H9 (cell line): ENCODE measurements around the gene GPC1. TPM values are rescaled to one million over a fixed set of nuclear protein-coding genes. Genes with fewer than 3 reads are reported as not detected.
A peak's percentile ranks its signal among the peaks of the same experiment; 100 is the strongest.

Source experiments
- DNase-seq: peaks from one replicate; pipeline ENCODE4 v3.0.0-alpha.2; 2017
- H2AFZ ChIP-seq: one replicate; pipeline ENCODE4 v1.6.1; 2013; ENCODE audit warnings: mild to moderate bottlenecking, low read length, control low read depth, moderate library complexity
- H2AK5ac ChIP-seq: 2 replicates; pipeline ENCODE4 v1.6.1; 2013; ENCODE audit warnings: low read length, control low read depth, mixed read lengths; ENCODE audit not compliant: insufficient read length
- H2BK120ac ChIP-seq: one replicate; pipeline ENCODE4 v1.6.1; 2013; ENCODE audit warnings: low read depth, mild to moderate bottlenecking, low read length, control low read depth, inconsistent platforms; ENCODE audit not compliant: poor library complexity, severe bottlenecking
- H2BK12ac ChIP-seq: 2 replicates; pipeline ENCODE4 v1.6.1; 2013; ENCODE audit warnings: low read length, control low read depth, mixed read lengths, low read depth; ENCODE audit not compliant: insufficient read length
- H2BK15ac ChIP-seq: 2 replicates; pipeline ENCODE4 v1.6.1; 2013; ENCODE audit warnings: low read depth, low read length, control low read depth
- H2BK20ac ChIP-seq: one replicate; pipeline ENCODE4 v1.6.1; 2013; ENCODE audit warnings: low read depth, mild to moderate bottlenecking, low read length, control low read depth, inconsistent platforms; ENCODE audit not compliant: poor library complexity, severe bottlenecking
- H2BK5ac ChIP-seq: 2 replicates; pipeline ENCODE4 v1.6.1; 2013; ENCODE audit warnings: low read length, control low read depth, mixed read lengths; ENCODE audit not compliant: insufficient read length
- H3K14ac ChIP-seq: 2 replicates; pipeline ENCODE4 v1.6.1; 2013; ENCODE audit warnings: low read length, control low read depth; ENCODE audit not compliant: insufficient read depth
- H3K18ac ChIP-seq: 2 replicates; pipeline ENCODE4 v1.6.1; 2013; ENCODE audit warnings: low read depth, mild to moderate bottlenecking, mixed read lengths, low read length, control low read depth; ENCODE audit not compliant: insufficient read length
- H3K23ac ChIP-seq: 2 replicates; pipeline ENCODE4 v1.6.1; 2013; ENCODE audit warnings: low read length, control low read depth, mixed read lengths, low read depth; ENCODE audit not compliant: insufficient read length
- H3K23me2 ChIP-seq: 2 replicates; pipeline ENCODE4 v1.6.1; 2013; ENCODE audit warnings: low read depth, mild to moderate bottlenecking, mixed read lengths, low read length, control low read depth; ENCODE audit not compliant: insufficient read length, poor library complexity, severe bottlenecking
- H3K27ac ChIP-seq: 2 replicates; pipeline ENCODE4 v1.5.1; 2013; ENCODE audit warnings: low read length, control low read depth, mixed read lengths, low read depth; ENCODE audit not compliant: insufficient read length
- H3K27me3 ChIP-seq: 2 replicates; pipeline ENCODE4 v1.6.1; 2013; ENCODE audit warnings: low read length, control low read depth, inconsistent platforms; ENCODE audit not compliant: insufficient read depth
- H3K4ac ChIP-seq: 2 replicates; pipeline ENCODE4 v1.6.1; 2013; ENCODE audit warnings: low read depth, mild to moderate bottlenecking, control low read depth, inconsistent platforms, low read length, moderate library complexity
- H3K4me1 ChIP-seq: 2 replicates; pipeline ENCODE4 v1.6.1; 2013; ENCODE audit warnings: low read length, control low read depth, inconsistent platforms; ENCODE audit not compliant: insufficient read depth
- H3K4me2 ChIP-seq: 2 replicates; pipeline ENCODE4 v1.6.1; 2013; ENCODE audit warnings: low read length, control low read depth, mixed read lengths; ENCODE audit not compliant: insufficient read length, insufficient read depth
- H3K56ac ChIP-seq: 2 replicates; pipeline ENCODE4 v1.6.1; 2013; ENCODE audit warnings: low read depth, mild to moderate bottlenecking, mixed read lengths, low read length, control low read depth; ENCODE audit not compliant: insufficient read length
- H3K79me1 ChIP-seq: 2 replicates; pipeline ENCODE4 v1.6.1; 2013; ENCODE audit warnings: low read depth, mild to moderate bottlenecking, moderate library complexity, low read length, control low read depth, inconsistent platforms; ENCODE audit not compliant: insufficient read depth, poor library complexity, severe bottlenecking
- H3K79me2 ChIP-seq: 2 replicates; pipeline ENCODE4 v1.6.1; 2013; ENCODE audit warnings: low read length, control low read depth, inconsistent platforms; ENCODE audit not compliant: insufficient read depth
- H3K9ac ChIP-seq: 2 replicates; pipeline ENCODE4 v1.6.1; 2013; ENCODE audit warnings: low read length, control low read depth, mixed read lengths; ENCODE audit not compliant: insufficient read length; ENCODE audit errors: extremely low read depth
- H3K9me3 ChIP-seq: one replicate; pipeline ENCODE4 v1.6.1; 2013; ENCODE audit warnings: low read depth, low read length, inconsistent platforms; ENCODE audit not compliant: control insufficient read depth
- H3T11ph ChIP-seq: one replicate; pipeline ENCODE4 v1.6.1; 2013; ENCODE audit warnings: mild to moderate bottlenecking, low read length, control low read depth, inconsistent platforms
- H4K20me1 ChIP-seq: one replicate; pipeline ENCODE4 v1.6.1; 2013; ENCODE audit not compliant: control insufficient read depth, insufficient read length, insufficient read depth
- H4K5ac ChIP-seq: 2 replicates; pipeline ENCODE4 v1.6.1; 2013; ENCODE audit warnings: low read depth, mild to moderate bottlenecking, mixed read lengths, low read length, control low read depth; ENCODE audit not compliant: insufficient read length
- H4K8ac ChIP-seq: replicated peaks from 2 replicates; pipeline ENCODE4 v1.6.1; 2013; ENCODE audit warnings: low read length, control low read depth, mixed read lengths, low read depth; ENCODE audit not compliant: insufficient read length
- H4K91ac ChIP-seq: 2 replicates; pipeline ENCODE4 v1.6.1; 2013; ENCODE audit warnings: low read depth, mild to moderate bottlenecking, moderate library complexity, mixed read lengths, low read length, control low read depth; ENCODE audit not compliant: insufficient read length
- H3K27ac Mint-ChIP-seq, 3 experiments: 2 replicates in 2 of 3; 3 replicates in 1 of 3; pipeline ENCODE4 v1.8.0; 2020 to 2021; ENCODE audit warnings: mixed read lengths in 3 of 3, mild to moderate bottlenecking in 1 of 3, moderate library complexity in 1 of 3
- H3K27me3 Mint-ChIP-seq: 2 replicates; pipeline ENCODE4 v1.8.0; 2021; ENCODE audit warnings: low read depth, mild to moderate bottlenecking, moderate library complexity, mixed read lengths
- H3K36me3 Mint-ChIP-seq, 3 experiments: 2 replicates in 2 of 3; 3 replicates in 1 of 3; pipeline ENCODE4 v1.8.0; 2020 to 2021; ENCODE audit warnings: low read depth in 3 of 3, mixed read lengths in 3 of 3; ENCODE audit not compliant: insufficient read depth in 1 of 3
- H3K4me1 Mint-ChIP-seq, 2 experiments: 2 replicates each; pipeline ENCODE4 v1.8.0; 2020; ENCODE audit warnings: mixed read lengths in 2 of 2
- H3K4me3 Mint-ChIP-seq, 2 experiments: 2 replicates in 1 of 2; 3 replicates in 1 of 2; pipeline ENCODE4 v1.8.0; 2020 to 2021; ENCODE audit warnings: mild to moderate bottlenecking in 2 of 2, mixed read lengths in 2 of 2, moderate library complexity in 1 of 2
- H3K9me3 Mint-ChIP-seq, 2 experiments: 2 replicates in 1 of 2; 3 replicates in 1 of 2; pipeline ENCODE4 v1.8.0; 2020; ENCODE audit warnings: mild to moderate bottlenecking in 2 of 2, mixed read lengths in 2 of 2, moderate library complexity in 1 of 2
- CTCF ChIP-seq: fragments of 200-600 bp; sonication (generic); conservative IDR thresholded peaks from 3 replicates; pipeline ENCODE4 v1.8.0; 2021; ENCODE audit warnings: antibody characterized with exemption, mild to moderate bottlenecking
- WGBS: extraction: QIAGEN DNeasy Blood & Tissue Kit; methylation state at CpG from one replicate; pipeline ENCODE4 v1.1.7; 2013; ENCODE audit warnings: missing lambda C conversion rate, low lambda C conversion rate, mixed read lengths; ENCODE audit not compliant: insufficient read length; ENCODE audit errors: extremely low coverage; 5-methylcytosine and 5-hydroxymethylcytosine counted together
- total RNA-seq: library from RNA; stranded (reverse); gene quantifications from 2 replicates; pipeline ENCODE4 v1.2.1, GENCODE V29; 2021

The GPC1 gene
- total RNA-seq, 1 experiment from 2014 or later, result 39.4 TPM

DNA sequence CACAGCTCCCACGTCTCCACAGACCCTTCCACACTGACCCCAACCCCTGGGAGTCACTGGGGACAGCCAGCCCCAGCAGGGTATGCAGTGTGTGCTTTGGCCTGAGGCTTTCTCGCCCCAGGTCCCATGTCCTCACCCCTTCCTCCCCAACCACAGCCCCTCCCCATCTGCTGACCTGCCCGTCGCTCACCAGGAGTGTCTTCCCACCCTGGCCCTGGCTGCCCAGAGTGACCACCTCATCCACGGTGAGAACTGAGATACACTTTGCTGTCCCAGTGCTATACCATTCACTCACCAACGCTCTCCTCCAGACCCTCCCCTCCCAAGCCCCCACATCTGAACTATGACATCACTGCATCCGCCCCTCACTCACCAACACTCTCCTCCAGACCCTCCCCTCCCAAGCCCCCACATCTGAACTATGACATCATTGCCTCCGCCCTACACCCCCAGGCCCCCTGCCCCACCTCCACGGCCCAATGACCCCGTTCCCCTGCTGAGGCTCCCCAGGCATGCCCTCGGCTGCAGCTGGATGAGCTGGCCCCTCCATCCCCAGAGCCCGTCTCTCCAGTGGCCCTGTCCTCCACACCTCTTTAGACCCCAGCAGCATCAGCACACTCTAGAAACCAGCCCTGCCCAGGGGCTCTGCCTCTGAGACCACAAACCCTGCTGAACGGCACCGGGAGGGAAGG lies 67.1 kb downstream of the GPC1 start:
- Histone ChIP-seq H3K27me3 (no peaks in the 10 kb centered on the region), H4K20me1 (no peaks in the 10 kb centered on the region), H4K5ac (no peak overlapping the region), H4K91ac (no peak overlapping the region), H2BK5ac (no peak overlapping the region), H3K4ac (no peak overlapping the region), H2BK20ac (no peak overlapping the region), H3K4me1 (no peaks in the 10 kb centered on the region), H3K9ac (no peak overlapping the region), H3T11ph (no peak overlapping the region), H3K56ac (no peak overlapping the region), H3K79me2 (no peaks in the 10 kb centered on the region), H3K79me1 (no peaks in the 10 kb centered on the region), H3K9me3 (no peaks in the 10 kb centered on the region), H2AFZ (no peak overlapping the region), H3K18ac (no peak overlapping the region), H3K14ac (no peak overlapping the region), H3K27ac (no peak overlapping the region), H4K8ac (no peak overlapping the region), H2BK120ac (no peak overlapping the region), H2BK12ac (no peak overlapping the region), H2AK5ac (no peak overlapping the region), H2BK15ac (no peak overlapping the region), H3K23me2 (no peaks in the 10 kb centered on the region), H3K4me2 (no peak overlapping the region), H3K23ac (no peak overlapping the region)
- Mint-ChIP-seq H3K4me1 (no peaks in the 10 kb centered on the region), H3K9me3 (no peaks in the 10 kb centered on the region), H3K36me3 (no peaks in the 10 kb centered on the region), H3K4me3 (no peak overlapping the region; a peak in 1 of 5 replicates), H3K27ac (peak overlapping the region in 1 of 3 experiments; percentile 74; a peak in 2 of 7 replicates), H3K27me3 (no peaks in the 10 kb centered on the region; the same call in 1 of the 2 replicates)
- no CpG with 5 or more reads among the region's 14 CpGs for WGBS
- TF ChIP-seq CTCF, result no peak
- peak; percentile 20 for DNase-seq
